AG04450 (cell line): ENCODE data around the gene BCL7B. TPM values are rescaled to one million over a fixed set of nuclear protein-coding genes. Genes with fewer than 3 reads are reported as not detected.
"Not testable (repeated sequence)": the region's sequence is repeated elsewhere in the genome, so short reads cannot be mapped to it uniquely, and the experiment has no call there.

Experiments used
- CTCF ChIA-PET: fragments of 300-600, 350-600 bp; formaldehyde crosslinking; extraction: SDS; loops from one replicate; lab custom pipeline; 2022; ENCODE audit warnings: antibody characterized with exemption, inconsistent platforms; lab: Charles Lee
- POLR2A ChIA-PET: fragments of 350-600 bp; formaldehyde crosslinking; extraction: SDS; loops from one replicate; lab custom pipeline; 2021; ENCODE audit warnings: antibody characterized with exemption, inconsistent platforms; lab: Yijun Ruan, JAX
- DNase-seq: peaks from one replicate; pipeline ENCODE4 v3.0.0-alpha.2; 2011; ENCODE audit warnings: low read depth, low spot score
- H3K27ac ChIP-seq: one replicate; pipeline ENCODE4 v1.5.1; 2012; ENCODE audit warnings: low read depth, low read length, control low read depth
- H3K27me3 ChIP-seq: one replicate; pipeline ENCODE4 v1.6.0; 2012; ENCODE audit warnings: low read length; ENCODE audit not compliant: control insufficient read depth, insufficient read depth
- H3K4me3 ChIP-seq: 2 replicates; pipeline ENCODE4 v1.5.1; 2011; ENCODE audit warnings: mild to moderate bottlenecking, low read depth, low read length, control low read depth
- H3K9me3 ChIP-seq: 2 replicates; pipeline ENCODE4 v1.5.1; 2012; ENCODE audit warnings: low read length; ENCODE audit not compliant: control insufficient read depth, insufficient read depth
- CTCF ChIP-seq: IDR thresholded peaks from 2 replicates; pipeline ENCODE4 v1.5.1; 2011; ENCODE audit warnings: low read depth, low read length, control low read depth, inconsistent platforms
- polyA plus RNA-seq: library from polyadenylated mRNA; depleted of rRNA; stranded (reverse); fragments of >200 nt; gene quantifications from 2 replicates; pipeline ENCODE4 v1.2.3, GENCODE V29; 2011

Gene BCL7B
- polyA plus RNA-seq, 1 experiment: 41.9 TPM

GRCh38 chr7:73526896-73527821 is 30.3 kb downstream of the BCL7B start:
- ChIA-PET CTCF (no interaction called here), POLR2A (interaction anchor here (0.7 kb wide), 1 partner anchor 259 kb away, joined by 5 read pairs; no protein-coding TSS in a partner anchor)
- no peak for DNase-seq
- no peak overlapping the region for H3K4me3 ChIP-seq
- H3K27ac ChIP-seq: no peak overlapping the region
- TF ChIP-seq CTCF: no peak
- H3K27me3 ChIP-seq: no peaks in the 10 kb centered on the region
- no peaks in the 10 kb centered on the region; the same call in 1 of the 2 replicates for H3K9me3 ChIP-seq

- POLR2A ChIA-PET, H3K27ac ChIP-seq, H3K9me3 ChIP-seq, H3K4me3 ChIP-seq, CTCF ChIA-PET, H3K27me3 ChIP-seq, DNase-seq: not testable (repeated sequence)
Measured at GRCh38 chr7:73526158-73526494, 31.4 kb downstream of the BCL7B start.

GRCh38 chr7:73522105-73522872 is 35.2 kb downstream of the BCL7B start, which contains the start of gene BAZ1B:
Gene BAZ1B (minus strand): TSS chr7:73522293. CDS start chr7:73521933, 360 bp downstream.
- Histone ChIP-seq H3K27ac (peak within 1 kb of the TSS; percentile 59), H3K4me3 (peak within 1 kb of the TSS; percentile 80), H3K9me3 (no peaks in the 10 kb centered on the region; the same call in 1 of the 2 replicates), H3K27me3 (no peaks in the 10 kb centered on the region)
- peak; percentile 15; the same call in 1 of the 2 replicates for TF ChIP-seq CTCF
- peak; percentile 95 for DNase-seq
- ChIA-PET POLR2A (interaction anchor here (0.6 to 1.5 kb wide), 5 partner anchors 10 to 665 kb away, joined by 3 to 4 read pairs (median 3); partner anchors contain the start of genes BCL7B and TBL2), CTCF (no interaction called here)

GRCh38 chr7:73521636-73522104 is 35.8 kb downstream of the BCL7B start:
- Histone ChIP-seq H3K27me3 (no peaks in the 10 kb centered on the region), H3K9me3 (no peaks in the 10 kb centered on the region; the same call in 1 of the 2 replicates), H3K27ac (peak overlapping the region; percentile 57), H3K4me3 (peak overlapping the region; percentile 80)
- no peak for TF ChIP-seq CTCF
- CTCF ChIA-PET: no interaction called here
- no peak for DNase-seq
- POLR2A ChIA-PET: interaction anchor here (1.0 to 1.5 kb wide), 5 partner anchors 10 to 57 kb away, joined by 3 to 4 read pairs (median 3); partner anchors contain the start of genes BCL7B and TBL2
